Tibial nerve (tissue), 4 donors: ENCODE results near the gene MORN3. TPM values are rescaled to one million over a fixed set of nuclear protein-coding genes. Genes with fewer than 3 reads are reported as not detected.

ENCODE experiments used
- DNase-seq, 2 donors: peaks; one replicate each; pipeline ENCODE4 v3.0.0-alpha.2; 2019; ENCODE audit warnings: low spot score in 2 of 2
- H3K27ac ChIP-seq, 4 donors: fragments of 200-600 bp; sonication (generic) in 3 of 4; one replicate each; pipeline ENCODE4 v1.5.1; 2017 to 2019; ENCODE audit warnings: mild to moderate bottlenecking in 1 of 4
- H3K27me3 ChIP-seq, 2 donors: fragments of 200-600 bp; sonication (generic) in 1 of 2; one replicate each; pipeline versions ENCODE4 v1.5.1 to v1.6.0; 2017 to 2019
- H3K36me3 ChIP-seq, 3 donors: fragments of 200-600 bp; sonication (generic); one replicate each; pipeline ENCODE4 v1.5.1; 2018 to 2019
- H3K4me1 ChIP-seq, 4 donors: fragments of 200-600 bp; sonication (generic) in 3 of 4; one replicate each; pipeline ENCODE4 v1.5.1; 2017 to 2019
- H3K4me3 ChIP-seq, 4 donors: fragments of 200-600 bp; sonication (generic) in 3 of 4; one replicate each; pipeline ENCODE4 v1.5.1; 2017 to 2019; ENCODE audit warnings: mild to moderate bottlenecking in 1 of 4, moderate library complexity in 1 of 4
- H3K9me3 ChIP-seq, 4 donors: fragments of 200-600 bp; sonication (generic) in 3 of 4; one replicate each; pipeline ENCODE4 v1.5.1; 2017 to 2019
- CTCF ChIP-seq, 5 experiments: fragments of 200-600 bp in 3 of 5; fragments of 450-650 bp in 2 of 5; sonication (generic) in 3 of 5; IDR thresholded peaks; one replicate each; pipeline ENCODE4 v1.5.1; 2016 to 2019; ENCODE audit warnings: antibody characterized with exemption in 5 of 5, mild to moderate bottlenecking in 3 of 5, moderate library complexity in 2 of 5
- EP300 ChIP-seq, 2 donors: sonication (generic); formaldehyde crosslinking; IDR thresholded peaks; one replicate each; pipeline ENCODE4 v1.6.1; 2017; ENCODE audit warnings: antibody characterized with exemption in 2 of 2, mild to moderate bottlenecking in 1 of 2
- POLR2A ChIP-seq, 2 donors: fragments of 450-650 bp; IDR thresholded peaks; one replicate each; pipeline ENCODE4 v1.6.1; 2017; ENCODE audit warnings: antibody characterized with exemption in 2 of 2, mild to moderate bottlenecking in 2 of 2, moderate library complexity in 2 of 2
- WGBS, 2 donors: methylation state at CpG; one replicate each; pipeline ENCODE4 v1.1.5; 2018; 5-methylcytosine and 5-hydroxymethylcytosine counted together
- total RNA-seq, 4 donors: library from RNA; depleted of rRNA; stranded (reverse); fragments of >200 nt; gene quantifications; one replicate each; pipeline ENCODE4 v1.1.0, GENCODE V29; 2016

Gene MORN3
- total RNA-seq, 4 donors from 2014 or later, result under 0.01 TPM; not detected in 3

DNA sequence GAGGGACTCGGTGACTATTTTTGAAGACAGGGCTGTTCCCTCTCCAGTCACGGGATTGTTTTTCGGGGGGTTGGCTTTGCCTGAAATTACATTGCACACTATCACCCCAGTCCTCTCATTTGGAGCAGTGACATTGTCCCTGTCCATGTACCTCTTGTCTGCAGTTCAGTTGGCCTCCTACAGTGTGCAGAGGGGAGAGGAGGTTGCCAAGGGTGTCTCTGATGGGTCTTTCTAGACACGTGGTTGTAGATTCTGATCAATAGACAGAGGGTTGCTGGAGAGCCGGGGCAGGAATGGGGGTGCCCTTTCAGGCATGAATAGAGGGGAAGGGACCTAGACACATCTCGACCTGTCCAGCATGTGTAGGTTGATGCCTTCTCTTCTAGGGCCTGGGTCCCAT, 44.3 kb upstream of the MORN3 start:
- no peaks in the 10 kb centered on the region for H3K27me3 ChIP-seq
- no peak for DNase-seq
- H3K4me1 ChIP-seq, result peaks cover 0 to 32% (median 15%) of the 10 kb centered on the region in 4 donors
- H3K4me3 ChIP-seq, result peak overlapping the region in 2 of 4 donors; percentile 91 to 99
- no peaks in the 10 kb centered on the region for H3K9me3 ChIP-seq
- H3K36me3 ChIP-seq, result no peaks in the 10 kb centered on the region
- TF ChIP-seq EP300 (IDR thresholded peaks at IDR 0.05) (no peak), POLR2A (IDR thresholded peaks at IDR 0.05) (no peak), CTCF (IDR thresholded peaks at IDR 0.05) (no peak)
- peak overlapping the region in 3 of 4 donors; percentile 79 to 94 (median 93) for H3K27ac ChIP-seq
- 46% methylated on average over 6 of the region's 6 CpGs for WGBS, 2 donors

DNA sequence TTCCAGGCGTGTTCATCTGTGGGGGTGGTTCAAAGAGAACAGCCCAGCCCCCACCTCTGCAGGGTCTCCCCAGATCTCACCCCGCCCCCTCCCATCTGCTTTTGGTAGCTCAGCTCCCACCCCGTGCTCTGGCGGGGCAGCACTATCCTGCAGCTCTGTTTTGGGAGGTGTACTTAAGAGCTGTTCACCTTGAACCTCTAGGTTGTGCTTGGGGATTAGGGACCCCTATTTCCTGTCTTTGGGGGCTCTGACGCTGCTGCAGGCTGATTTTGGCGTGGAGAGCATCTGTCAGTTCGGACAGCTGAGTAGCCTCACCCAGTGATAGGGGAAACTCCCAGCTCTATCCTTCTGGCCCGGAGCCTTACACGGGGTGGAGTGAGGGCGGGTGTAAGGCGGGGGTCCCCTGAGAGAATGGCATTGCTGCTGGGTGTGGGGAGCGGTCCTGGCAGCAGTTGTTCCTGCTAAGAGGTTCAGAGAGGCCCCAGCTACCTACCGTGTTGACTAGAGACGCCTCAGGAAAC, 43.9 kb upstream of the MORN3 start:
- no peak for TF ChIP-seq CTCF (IDR thresholded peaks at IDR 0.05)
- TF ChIP-seq POLR2A (IDR thresholded peaks at IDR 0.05), result no peak
- TF ChIP-seq EP300 (IDR thresholded peaks at IDR 0.05), result no peak
- H3K36me3 ChIP-seq, result no peaks in the 10 kb centered on the region
- 8 to 14% methylated on average over 13 to 14 of the region's 14 CpGs for WGBS, 2 donors
- peaks cover 0 to 32% (median 15%) of the 10 kb centered on the region in 4 donors for H3K4me1 ChIP-seq
- peak overlapping the region; percentile 79 to 94 (median 88) for H3K27ac ChIP-seq
- H3K27me3 ChIP-seq, result no peaks in the 10 kb centered on the region
- H3K9me3 ChIP-seq, result no peaks in the 10 kb centered on the region
- peak overlapping the region; percentile 77 to 99 (median 91) for H3K4me3 ChIP-seq
- DNase-seq, result peak; percentile 9 to 26

- peak within 1 kb of the TSS; percentile 77 to 99 (median 91) for H3K4me3 ChIP-seq
- peak; percentile 62 to 74 for DNase-seq
- H3K36me3 ChIP-seq, result no peaks in the 10 kb centered on the region
- peaks cover 0 to 32% (median 15%) of the 10 kb centered on the region in 4 donors for H3K4me1 ChIP-seq
- H3K27ac ChIP-seq, result peak within 1 kb of the TSS; percentile 79 to 94 (median 88)
- H3K9me3 ChIP-seq, result no peaks in the 10 kb centered on the region
- TF ChIP-seq CTCF (IDR thresholded peaks at IDR 0.05), result no peak
- TF ChIP-seq POLR2A (IDR thresholded peaks at IDR 0.05), result peak; percentile 78 to 95
- TF ChIP-seq EP300 (IDR thresholded peaks at IDR 0.05), result peak; percentile 39 to 91
- 0 to 2% methylated on average over 18 to 68 of the region's 74 CpGs for WGBS, 2 donors
- H3K27me3 ChIP-seq, result no peaks in the 10 kb centered on the region
Measured at GRCh38 chr12:121712461-121713256, 43.2 kb upstream of the MORN3 start, which contains the start of gene TMEM120B. TSS of gene TMEM120B (plus strand) at chr12:121712752. CDS start at chr12:121712896, 144 bp downstream.

DNA sequence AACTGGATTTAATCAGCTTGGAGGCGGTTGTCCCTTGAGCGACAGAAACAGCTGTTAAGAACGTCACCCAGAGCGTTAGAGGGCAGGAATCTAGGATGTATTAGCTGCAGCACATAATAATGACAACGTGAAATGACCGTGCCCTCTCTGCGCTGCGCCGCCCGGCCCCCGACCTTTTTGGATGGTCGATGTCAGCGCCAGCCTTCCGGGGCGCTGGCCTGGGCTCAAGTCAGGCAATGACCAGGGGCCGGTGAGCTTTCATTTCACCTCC, 42.7 kb upstream of the MORN3 start:
- TF ChIP-seq EP300 (IDR thresholded peaks at IDR 0.05) (no peak), CTCF (IDR thresholded peaks at IDR 0.05) (no peak), POLR2A (IDR thresholded peaks at IDR 0.05) (no peak)
- H3K4me3 ChIP-seq, result peak overlapping the region; percentile 71 to 99 (median 84)
- peaks cover 0 to 32% (median 15%) of the 10 kb centered on the region in 4 donors for H3K4me1 ChIP-seq
- DNase-seq, result peak in 1 of 2 donors; percentile 29
- peak overlapping the region; percentile 79 to 94 (median 87) for H3K27ac ChIP-seq
- WGBS, 2 donors, result 0 to 1% methylated on average over 9 to 16 of the region's 16 CpGs
- no peaks in the 10 kb centered on the region for H3K27me3 ChIP-seq
- H3K36me3 ChIP-seq, result no peaks in the 10 kb centered on the region
- H3K9me3 ChIP-seq, result no peaks in the 10 kb centered on the region
